HEK293 (cell line): ENCODE measurements around the gene ESM1.

Experiments used
- CTCF ChIA-PET: fragments of 350-600 bp; formaldehyde crosslinking; extraction: SDS; loops from one replicate; lab custom pipeline; 2021; ENCODE audit warnings: antibody characterized with exemption; lab: Yijun Ruan, JAX
- POLR2A ChIA-PET: fragments of 300-600 bp; formaldehyde crosslinking; extraction: SDS; loops from one replicate; lab custom pipeline; 2020; ENCODE audit warnings: antibody characterized with exemption, inconsistent platforms; lab: Yijun Ruan, JAX
- H3K27ac ChIP-seq: fragments of 200-500 bp; sonication (Bioruptor generic); 2 replicates; pipeline ENCODE4 v1.5.1; 2014; ENCODE audit warnings: low read depth, low read length, control low read depth, inconsistent platforms; ENCODE audit errors: extremely low read depth
- H3K36me3 ChIP-seq, 2 experiments: fragments of 200-500 bp in 1 of 2; sonication (Bioruptor generic) in 1 of 2; 1 replicate in 1 of 2; 2 replicates in 1 of 2; pipeline ENCODE4 v1.5.1; 2014 to 2017; ENCODE audit warnings: inconsistent platforms in 2 of 2, low read length in 2 of 2; ENCODE audit not compliant: control insufficient read depth in 2 of 2, insufficient read depth in 1 of 2
- H3K4me1 ChIP-seq: fragments of 200-500 bp; sonication (Bioruptor generic); 2 replicates; pipeline ENCODE4 v1.5.1; 2014; ENCODE audit warnings: mild to moderate bottlenecking, low read length, inconsistent platforms; ENCODE audit not compliant: control insufficient read depth, insufficient read depth
- H3K4me3 ChIP-seq: 2 replicates; pipeline ENCODE4 v1.5.1; 2011; ENCODE audit warnings: low read depth, mild to moderate bottlenecking, control low read depth, low read length, moderate library complexity
- H3K9me3 ChIP-seq: fragments of 200-500 bp; sonication (Bioruptor generic); 2 replicates; pipeline ENCODE4 v1.5.1; 2014; ENCODE audit warnings: low read depth, low read length, inconsistent platforms; ENCODE audit not compliant: control insufficient read depth, insufficient read depth
- GLI4 ChIP-seq: fragments of 450-650 bp; formaldehyde crosslinking; IDR thresholded peaks from 2 replicates; pipeline ENCODE4 v1.5.1; 2016; ENCODE audit warnings: missing biosample characterization, missing genetic modification characterization
- GLIS1 ChIP-seq: fragments of 450-650 bp; formaldehyde crosslinking; IDR thresholded peaks from 2 replicates; pipeline ENCODE4 v1.5.1; 2016; ENCODE audit warnings: missing biosample characterization, missing genetic modification characterization
- HOXD13 ChIP-seq: sonication (generic); formaldehyde crosslinking; IDR thresholded peaks from 2 replicates; pipeline ENCODE4 v1.8.0; 2022; ENCODE audit warnings: missing genetic modification reagents, borderline replicate concordance
- OSR2 ChIP-seq: fragments of 450-650 bp; formaldehyde crosslinking; IDR thresholded peaks from 2 replicates; pipeline ENCODE4 v1.5.1; 2016; ENCODE audit warnings: missing biosample characterization, missing genetic modification characterization
- SCRT1 ChIP-seq: fragments of 450-650 bp; formaldehyde crosslinking; IDR thresholded peaks from 2 replicates; pipeline ENCODE4 v1.5.1; 2016; ENCODE audit warnings: missing biosample characterization, missing genetic modification characterization, borderline replicate concordance
- ZBTB1 ChIP-seq: fragments of 450-650 bp; formaldehyde crosslinking; IDR thresholded peaks from 2 replicates; pipeline ENCODE4 v1.5.1; 2016; ENCODE audit warnings: missing biosample characterization, missing genetic modification characterization
- ZBTB17 ChIP-seq: fragments of 450-650 bp; formaldehyde crosslinking; IDR thresholded peaks from 2 replicates; pipeline ENCODE4 v1.5.1; 2016; ENCODE audit warnings: missing biosample characterization, missing genetic modification characterization
- ZFP37 ChIP-seq: fragments of 450-650 bp; formaldehyde crosslinking; IDR thresholded peaks from 2 replicates; pipeline ENCODE4 v1.5.1; 2016; ENCODE audit warnings: missing biosample characterization, missing genetic modification characterization
- ZNF112 ChIP-seq: fragments of 450-650 bp; formaldehyde crosslinking; IDR thresholded peaks from 2 replicates; pipeline ENCODE4 v1.5.0; 2017; ENCODE audit warnings: missing biosample characterization, missing genetic modification characterization
- ZNF169 ChIP-seq: fragments of 450-650 bp; formaldehyde crosslinking; IDR thresholded peaks from 2 replicates; pipeline ENCODE4 v1.5.1; 2016; ENCODE audit warnings: missing biosample characterization, missing genetic modification characterization
- ZNF239 ChIP-seq: fragments of 450-650 bp; formaldehyde crosslinking; IDR thresholded peaks from 2 replicates; pipeline ENCODE4 v1.5.1; 2016; ENCODE audit warnings: missing biosample characterization, missing genetic modification characterization
- ZNF366 ChIP-seq: fragments of 450-650 bp; formaldehyde crosslinking; conservative IDR thresholded peaks from 2 replicates; pipeline ENCODE4 v1.5.1; 2016; ENCODE audit warnings: missing biosample characterization, missing genetic modification characterization
- ZNF394 ChIP-seq: fragments of 450-650 bp; formaldehyde crosslinking; IDR thresholded peaks from 2 replicates; pipeline ENCODE4 v1.5.1; 2016; ENCODE audit warnings: missing biosample characterization, missing genetic modification characterization, mild to moderate bottlenecking, moderate library complexity, borderline replicate concordance
- ZNF561 ChIP-seq: fragments of 450-650 bp; IDR thresholded peaks from 2 replicates; pipeline ENCODE4 v1.5.1; 2018; ENCODE audit warnings: missing biosample characterization, missing genetic modification characterization, borderline replicate concordance
- ZNF621 ChIP-seq: fragments of 450-650 bp; formaldehyde crosslinking; IDR thresholded peaks from 2 replicates; pipeline ENCODE4 v1.5.1; 2017; ENCODE audit warnings: missing biosample characterization, missing genetic modification characterization
- ZNF629 ChIP-seq: fragments of 450-650 bp; formaldehyde crosslinking; IDR thresholded peaks from 2 replicates; pipeline ENCODE4 v1.5.1; 2017; ENCODE audit warnings: missing biosample characterization, missing genetic modification characterization
- ZNF654 ChIP-seq: fragments of 450-650 bp; formaldehyde crosslinking; IDR thresholded peaks from 2 replicates; pipeline ENCODE4 v1.5.1; 2016; ENCODE audit warnings: low read depth, missing biosample characterization, missing genetic modification characterization
- ZNF658 ChIP-seq: fragments of 450-650 bp; formaldehyde crosslinking; IDR thresholded peaks from 2 replicates; pipeline ENCODE4; 2016; ENCODE audit warnings: missing biosample characterization, missing genetic modification characterization
- ZNF677 ChIP-seq: fragments of 450-650 bp; IDR thresholded peaks from 2 replicates; pipeline ENCODE4 v1.5.0; 2018; ENCODE audit warnings: missing biosample characterization, mild to moderate bottlenecking, missing genetic modification characterization, moderate library complexity
- ZNF76 ChIP-seq: fragments of 450-650 bp; formaldehyde crosslinking; IDR thresholded peaks from 2 replicates; pipeline ENCODE4; 2016; ENCODE audit warnings: low read depth, missing biosample characterization, missing genetic modification characterization, borderline replicate concordance
- ZNF776 ChIP-seq: fragments of 450-650 bp; formaldehyde crosslinking; IDR thresholded peaks from 2 replicates; pipeline ENCODE4 v1.5.0; 2017; ENCODE audit warnings: missing biosample characterization, missing genetic modification characterization, borderline replicate concordance
- ZNF777 ChIP-seq: fragments of 450-650 bp; formaldehyde crosslinking; IDR thresholded peaks from 2 replicates; pipeline ENCODE4 v1.5.1; 2017; ENCODE audit warnings: missing biosample characterization, missing genetic modification characterization, borderline replicate concordance
- ZNF837 ChIP-seq: fragments of 450-650 bp; formaldehyde crosslinking; IDR thresholded peaks from 2 replicates; pipeline ENCODE4 v1.5.1; 2016; ENCODE audit warnings: missing biosample characterization, missing genetic modification characterization
- ZSCAN16 ChIP-seq: fragments of 450-650 bp; formaldehyde crosslinking; IDR thresholded peaks from 2 replicates; pipeline ENCODE4 v1.5.1; 2016; ENCODE audit warnings: missing biosample characterization, missing genetic modification characterization
- TF ChIP-seq, protein P1 (sequence below): fragments of 450-650 bp; formaldehyde crosslinking; IDR thresholded peaks from 2 replicates; pipeline ENCODE4 v1.5.1; 2017; ENCODE audit warnings: missing biosample characterization, missing genetic modification characterization
- TF ChIP-seq, protein P2 (sequence below): fragments of 450-650 bp; formaldehyde crosslinking; IDR thresholded peaks from 2 replicates; pipeline ENCODE4 v1.5.1; 2016; ENCODE audit warnings: missing biosample characterization, missing genetic modification characterization, borderline replicate concordance
- TF ChIP-seq, protein P3 (sequence below): fragments of 450-650 bp; formaldehyde crosslinking; IDR thresholded peaks from 2 replicates; pipeline ENCODE4 v1.5.1; 2016; ENCODE audit warnings: missing biosample characterization, missing genetic modification characterization

The ESM1 gene

DNA sequence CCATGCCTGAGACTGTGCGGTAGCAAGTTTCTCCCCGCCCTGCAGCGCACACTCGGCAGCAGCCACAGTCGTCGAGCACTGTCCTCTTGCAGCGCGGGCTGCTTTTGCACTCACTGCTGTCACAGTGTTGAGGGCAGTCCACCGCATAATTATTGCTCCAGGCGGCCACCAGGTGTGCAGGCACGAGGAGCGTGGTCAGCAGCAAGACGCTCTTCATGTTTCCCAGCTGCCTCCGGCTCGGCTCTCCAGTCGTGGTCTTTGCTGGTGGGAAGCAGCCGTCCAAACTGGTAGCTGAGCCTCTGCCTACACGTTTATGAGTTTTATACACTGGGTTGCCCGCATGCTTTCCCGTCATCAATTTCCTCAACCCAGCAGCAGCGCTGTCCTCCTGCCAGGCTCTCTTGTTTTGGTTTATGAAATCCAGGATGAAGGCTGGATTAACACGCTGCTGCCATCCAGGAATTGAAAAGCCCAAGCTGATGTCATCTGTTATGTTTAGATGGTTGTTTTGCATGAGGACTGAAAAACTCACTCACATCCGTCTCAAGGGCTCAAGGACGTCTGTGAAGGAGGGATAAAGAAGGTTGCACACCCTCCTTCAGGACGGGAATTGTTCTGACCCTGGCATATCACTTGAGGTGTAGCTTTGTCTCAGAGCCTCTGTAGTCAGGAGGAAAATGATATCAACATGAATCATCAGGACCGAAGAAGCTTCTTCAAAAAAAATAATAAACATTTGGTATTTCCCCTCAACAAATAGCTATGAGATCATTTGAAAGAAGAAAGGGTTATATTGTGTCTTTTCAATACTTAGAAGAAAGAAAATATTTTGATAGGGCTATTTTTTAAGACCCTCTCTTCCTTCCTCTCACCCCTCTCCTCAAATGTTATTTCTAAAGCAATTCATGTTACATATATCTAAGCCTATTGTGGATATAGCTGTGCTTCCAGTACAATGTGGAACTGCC is at the start of gene ESM1 (continued):
- TF ChIP-seq OSR2 (tag by site-specific recombination) (peak; percentile 31; the same call in 1 of the 2 replicates), ZNF658 (no peak), ZNF394 (tag by site-specific recombination) (peak; percentile 62; the same call in 1 of the 2 replicates), ZNF366 (tag by site-specific recombination) (peak; percentile 83), ZSCAN16 (peak; percentile 76; the same call in 1 of the 2 replicates), ZNF112 (tag by site-specific recombination) (no peak), ZNF76 (tag by site-specific recombination) (peak; percentile 44; the same call in 1 of the 2 replicates), HOXD13 (0 out of 2 replicates have a peak, but pooled peaks have one; percentile 10), ZNF561 (no peak), GLI4 (tag by site-specific recombination) (0 out of 2 replicates have a peak, but pooled peaks have one; percentile 41), ZNF169 (no peak), ZNF629 (tag by site-specific recombination) (peak; percentile 47; the same call in 1 of the 2 replicates), SCRT1 (tag by site-specific recombination) (no peak), ZNF837 (tag by site-specific recombination) (no peak), ZNF776 (tag by site-specific recombination) (no peak), ZNF239 (tag by site-specific recombination) (no peak), ZBTB1 (no peak), ZNF654 (tag by site-specific recombination) (no peak), GLIS1 (tag by site-specific recombination) (peak; percentile 33), ZNF777 (tag by site-specific recombination) (peak; percentile 71; the same call in 1 of the 2 replicates), ZBTB17 (tag by site-specific recombination) (peak; percentile 90)
- TF ChIP-seq, protein P1, sequence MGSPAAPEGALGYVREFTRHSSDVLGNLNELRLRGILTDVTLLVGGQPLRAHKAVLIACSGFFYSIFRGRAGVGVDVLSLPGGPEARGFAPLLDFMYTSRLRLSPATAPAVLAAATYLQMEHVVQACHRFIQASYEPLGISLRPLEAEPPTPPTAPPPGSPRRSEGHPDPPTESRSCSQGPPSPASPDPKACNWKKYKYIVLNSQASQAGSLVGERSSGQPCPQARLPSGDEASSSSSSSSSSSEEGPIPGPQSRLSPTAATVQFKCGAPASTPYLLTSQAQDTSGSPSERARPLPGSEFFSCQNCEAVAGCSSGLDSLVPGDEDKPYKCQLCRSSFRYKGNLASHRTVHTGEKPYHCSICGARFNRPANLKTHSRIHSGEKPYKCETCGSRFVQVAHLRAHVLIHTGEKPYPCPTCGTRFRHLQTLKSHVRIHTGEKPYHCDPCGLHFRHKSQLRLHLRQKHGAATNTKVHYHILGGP (tag by site-specific recombination) = peak; percentile 96
- TF ChIP-seq, all 188 proteins: peak for 27

DNA sequence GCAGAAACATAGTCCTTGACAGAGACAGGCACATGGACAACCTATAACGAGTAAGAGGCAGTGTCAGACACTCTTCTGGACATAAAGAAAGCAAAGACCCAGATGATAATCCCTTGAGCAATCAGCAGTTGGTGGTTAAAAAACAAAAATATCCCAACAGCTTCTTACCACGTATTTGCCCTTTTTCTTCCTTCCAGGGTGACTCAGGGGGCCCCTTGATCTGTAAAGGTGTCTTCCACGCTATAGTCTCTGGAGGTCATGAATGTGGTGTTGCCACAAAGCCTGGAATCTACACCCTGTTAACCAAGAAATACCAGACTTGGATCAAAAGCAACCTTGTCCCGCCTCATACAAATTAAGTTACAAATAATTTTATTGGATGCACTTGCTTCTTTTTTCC is 48.2 kb upstream of the ESM1 start:
- ChIA-PET POLR2A (no interaction called here), CTCF (no interaction called here)
- Histone ChIP-seq H3K9me3 (no peaks in the 10 kb centered on the region), H3K4me1 (no peaks in the 10 kb centered on the region)
- TF ChIP-seq, protein P2, sequence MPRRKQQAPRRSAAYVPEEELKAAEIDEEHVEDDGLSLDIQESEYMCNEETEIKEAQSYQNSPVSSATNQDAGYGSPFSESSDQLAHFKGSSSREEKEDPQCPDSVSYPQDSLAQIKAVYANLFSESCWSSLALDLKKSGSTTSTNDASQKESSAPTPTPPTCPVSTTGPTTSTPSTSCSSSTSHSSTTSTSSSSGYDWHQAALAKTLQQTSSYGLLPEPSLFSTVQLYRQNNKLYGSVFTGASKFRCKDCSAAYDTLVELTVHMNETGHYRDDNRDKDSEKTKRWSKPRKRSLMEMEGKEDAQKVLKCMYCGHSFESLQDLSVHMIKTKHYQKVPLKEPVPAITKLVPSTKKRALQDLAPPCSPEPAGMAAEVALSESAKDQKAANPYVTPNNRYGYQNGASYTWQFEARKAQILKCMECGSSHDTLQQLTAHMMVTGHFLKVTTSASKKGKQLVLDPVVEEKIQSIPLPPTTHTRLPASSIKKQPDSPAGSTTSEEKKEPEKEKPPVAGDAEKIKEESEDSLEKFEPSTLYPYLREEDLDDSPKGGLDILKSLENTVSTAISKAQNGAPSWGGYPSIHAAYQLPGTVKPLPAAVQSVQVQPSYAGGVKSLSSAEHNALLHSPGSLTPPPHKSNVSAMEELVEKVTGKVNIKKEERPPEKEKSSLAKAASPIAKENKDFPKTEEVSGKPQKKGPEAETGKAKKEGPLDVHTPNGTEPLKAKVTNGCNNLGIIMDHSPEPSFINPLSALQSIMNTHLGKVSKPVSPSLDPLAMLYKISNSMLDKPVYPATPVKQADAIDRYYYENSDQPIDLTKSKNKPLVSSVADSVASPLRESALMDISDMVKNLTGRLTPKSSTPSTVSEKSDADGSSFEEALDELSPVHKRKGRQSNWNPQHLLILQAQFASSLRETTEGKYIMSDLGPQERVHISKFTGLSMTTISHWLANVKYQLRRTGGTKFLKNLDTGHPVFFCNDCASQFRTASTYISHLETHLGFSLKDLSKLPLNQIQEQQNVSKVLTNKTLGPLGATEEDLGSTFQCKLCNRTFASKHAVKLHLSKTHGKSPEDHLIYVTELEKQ (tag by site-specific recombination) = no peak
- TF ChIP-seq ZNF621 (no peak), ZFP37 (tag by site-specific recombination) (no peak), ZNF677 (tag by site-specific recombination) (no peak)
- TF ChIP-seq, protein P3, sequence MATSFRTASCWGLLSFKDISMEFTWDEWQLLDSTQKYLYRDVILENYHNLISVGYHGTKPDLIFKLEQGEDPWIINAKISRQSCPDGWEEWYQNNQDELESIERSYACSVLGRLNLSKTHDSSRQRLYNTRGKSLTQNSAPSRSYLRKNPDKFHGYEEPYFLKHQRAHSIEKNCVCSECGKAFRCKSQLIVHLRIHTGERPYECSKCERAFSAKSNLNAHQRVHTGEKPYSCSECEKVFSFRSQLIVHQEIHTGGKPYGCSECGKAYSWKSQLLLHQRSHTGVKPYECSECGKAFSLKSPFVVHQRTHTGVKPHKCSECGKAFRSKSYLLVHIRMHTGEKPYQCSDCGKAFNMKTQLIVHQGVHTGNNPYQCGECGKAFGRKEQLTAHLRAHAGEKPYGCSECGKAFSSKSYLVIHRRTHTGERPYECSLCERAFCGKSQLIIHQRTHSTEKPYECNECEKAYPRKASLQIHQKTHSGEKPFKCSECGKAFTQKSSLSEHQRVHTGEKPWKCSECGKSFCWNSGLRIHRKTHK (tag by site-specific recombination) = no peak
- TF ChIP-seq, all 188 proteins: peak for 0
- Histone ChIP-seq H3K36me3 (no peaks in the 10 kb centered on the region), H3K27ac (no peak overlapping the region), H3K4me3 (no peak overlapping the region)
